Smooth muscle cell (in vitro differentiated cells): ENCODE data around the gene NFE2L3. TPM values are rescaled to one million over a fixed set of nuclear protein-coding genes. Genes with fewer than 3 reads are reported as not detected.

Experiments used
- DNase-seq: peaks from one replicate; lab custom pipeline; 2025; ENCODE audit not compliant: unreplicated experiment; lab: John Stamatoyannopoulos, UW
- H2AFZ ChIP-seq: fragments of 200-600 bp; sonication (generic); 2 replicates; pipeline ENCODE4 v1.6.0; 2016; ENCODE audit warnings: antibody characterized with exemption, low read depth, mild to moderate bottlenecking
- H3F3A ChIP-seq: fragments of 200-600 bp; sonication (generic); 2 replicates; pipeline ENCODE4 v1.6.0; 2017; ENCODE audit warnings: antibody characterized with exemption, low read depth
- H3K27ac ChIP-seq: fragments of 200-600 bp; sonication (generic); 2 replicates; pipeline ENCODE4 v1.5.1; 2016; ENCODE audit warnings: low read depth, mild to moderate bottlenecking
- H3K27me3 ChIP-seq: fragments of 200-600 bp; sonication (generic); 2 replicates; pipeline ENCODE4 v1.6.1; 2016; ENCODE audit warnings: low read depth, mild to moderate bottlenecking
- H3K36me3 ChIP-seq: fragments of 200-600 bp; sonication (generic); 2 replicates; pipeline ENCODE4 v1.5.1; 2016; ENCODE audit warnings: low read depth
- H3K4me1 ChIP-seq: fragments of 200-600 bp; sonication (generic); 2 replicates; pipeline ENCODE4 v1.5.1; 2016; ENCODE audit warnings: low read depth
- H3K4me2 ChIP-seq: fragments of 200-600 bp; sonication (generic); 2 replicates; pipeline ENCODE4 v1.6.0; 2016; ENCODE audit warnings: mild to moderate bottlenecking
- H3K4me3 ChIP-seq: fragments of 200-600 bp; sonication (generic); 2 replicates; pipeline ENCODE4 v1.5.1; 2016; ENCODE audit warnings: mild to moderate bottlenecking
- H3K79me2 ChIP-seq: fragments of 200-600 bp; sonication (generic); 2 replicates; pipeline ENCODE4 v1.6.0; 2016; ENCODE audit warnings: low read depth, mild to moderate bottlenecking
- H3K9ac ChIP-seq: fragments of 200-600 bp; sonication (generic); 2 replicates; pipeline ENCODE4 v1.6.0; 2016; ENCODE audit warnings: low read depth
- H3K9me3 ChIP-seq: fragments of 200-600 bp; sonication (generic); replicated peaks from 2 replicates; pipeline ENCODE4 v1.5.1; 2016; ENCODE audit warnings: low read depth
- H4K20me1 ChIP-seq: fragments of 200-600 bp; sonication (generic); 2 replicates; pipeline ENCODE4 v1.6.0; 2016; ENCODE audit warnings: low read depth
- CTCF ChIP-seq: fragments of 200-600 bp; sonication (generic); IDR thresholded peaks from 2 replicates; pipeline ENCODE4 v1.5.1; 2017; ENCODE audit warnings: borderline replicate concordance, mild to moderate bottlenecking, antibody characterized with exemption; ENCODE audit not compliant: insufficient read depth, poor library complexity, severe bottlenecking
- WGBS: methylation state at CpG from one replicate; pipeline ENCODE4 v1.1.7; 2016; ENCODE audit warnings: low lambda C conversion rate; 5-methylcytosine and 5-hydroxymethylcytosine counted together
- polyA plus RNA-seq: library from polyadenylated mRNA; unstranded; fragments of >200 nt; fragmentation: Nextera tagmentation; extraction: Ambion mirVana; gene quantifications from 2 replicates; pipeline ENCODE4 v1.2.1, GENCODE V29; 2016
- total RNA-seq: library from RNA; depleted of rRNA; stranded (reverse); fragments of >200 nt; gene quantifications from 2 replicates; pipeline ENCODE4 v1.2.3, GENCODE V29; 2014

Gene NFE2L3
- total and polyA plus RNA-seq, 2 experiments from 2014 or later = 2.4 to 5.5 TPM

DNA sequence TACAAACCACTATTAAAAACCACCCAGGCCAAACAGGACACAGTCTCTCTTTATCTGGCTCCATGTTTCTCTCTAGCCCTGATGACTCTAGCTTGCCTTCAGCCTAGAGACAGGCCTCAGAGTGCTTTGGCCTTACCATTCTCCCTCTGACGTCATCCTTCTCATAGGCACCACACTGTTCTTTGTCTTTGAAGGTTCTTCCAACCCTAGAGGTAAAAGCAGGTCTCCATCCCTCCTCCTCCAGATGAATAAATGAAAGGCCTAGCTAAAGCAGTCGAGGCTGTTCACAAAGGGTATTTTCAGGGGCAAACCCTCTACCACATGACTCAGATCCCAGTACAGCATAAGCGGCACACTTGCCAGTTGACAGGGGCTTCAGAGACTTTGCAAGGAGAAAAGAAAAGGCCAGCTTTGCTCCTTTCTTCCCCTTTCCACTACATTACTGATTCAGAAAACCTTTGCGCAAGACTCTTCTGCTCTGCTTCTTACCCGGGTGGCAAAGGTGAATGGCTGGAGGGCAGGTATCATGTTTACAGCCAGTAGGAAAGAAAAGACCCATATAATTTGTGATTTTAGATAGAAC lies 14.8 kb downstream of the NFE2L3 start:
- Histone ChIP-seq H2AFZ (no peak overlapping the region), H3K27me3 (no peaks in the 10 kb centered on the region), H3K4me2 (no peak overlapping the region), H3K4me1 (no peaks in the 10 kb centered on the region), H3K79me2 (no peaks in the 10 kb centered on the region), H4K20me1 (no peaks in the 10 kb centered on the region), H3K27ac (no peak overlapping the region), H3K36me3 (no peaks in the 10 kb centered on the region), H3K4me3 (no peak overlapping the region), H3K9ac (no peak overlapping the region), H3F3A (no peaks in the 10 kb centered on the region), H3K9me3 (no peaks in the 10 kb centered on the region)
- no peak for TF ChIP-seq CTCF
- WGBS = 82% methylated on average over 5 of the region's 5 CpGs
- no peak for DNase-seq

DNA sequence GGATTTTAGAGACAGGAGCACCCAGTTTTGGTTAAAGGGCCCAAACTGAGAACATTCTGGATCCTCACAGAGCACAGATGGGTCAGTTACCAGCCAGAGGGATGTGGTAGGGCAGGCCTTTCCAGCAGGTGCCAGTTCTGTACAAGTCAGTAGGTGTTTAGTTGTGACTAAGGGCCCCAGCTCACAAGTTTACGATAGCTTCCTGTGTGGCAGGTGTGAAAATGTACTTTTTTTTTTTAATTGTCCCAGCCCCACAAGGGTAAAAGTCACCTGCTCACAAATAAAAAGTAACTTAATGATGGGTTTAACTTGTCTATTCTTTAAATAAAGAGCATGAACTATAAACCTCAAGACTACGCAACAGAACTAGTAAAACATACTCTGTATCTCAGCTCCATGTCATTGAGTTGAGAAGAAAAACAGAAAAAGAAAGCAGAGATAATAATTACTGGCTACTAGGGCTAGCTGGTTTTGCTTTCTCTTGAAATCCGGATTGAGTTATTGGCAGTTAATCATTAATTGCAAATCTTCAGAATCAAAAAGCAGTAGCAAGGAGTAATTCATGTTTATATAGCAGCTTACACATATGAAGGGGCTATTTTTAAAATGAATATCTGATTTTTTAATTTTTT lies 15.4 kb downstream of the NFE2L3 start:
- Histone ChIP-seq H3K27ac (no peak overlapping the region), H3F3A (no peaks in the 10 kb centered on the region), H3K36me3 (no peaks in the 10 kb centered on the region), H3K4me2 (no peak overlapping the region), H3K4me1 (no peaks in the 10 kb centered on the region), H4K20me1 (no peaks in the 10 kb centered on the region), H3K9ac (no peak overlapping the region), H2AFZ (no peak overlapping the region), H3K79me2 (no peaks in the 10 kb centered on the region), H3K4me3 (no peak overlapping the region), H3K9me3 (no peaks in the 10 kb centered on the region), H3K27me3 (no peaks in the 10 kb centered on the region)
- no peak for DNase-seq
- TF ChIP-seq CTCF = no peak
- 87% methylated on average over 3 of the region's 3 CpGs for WGBS

- H3K27ac ChIP-seq = no peak overlapping the region
- no peaks in the 10 kb centered on the region for H3F3A ChIP-seq
- no peaks in the 10 kb centered on the region for H3K79me2 ChIP-seq
- no peak overlapping the region for H2AFZ ChIP-seq
- no peak for DNase-seq
- TF ChIP-seq CTCF = peak; percentile 25
- H3K4me1 ChIP-seq = no peaks in the 10 kb centered on the region
- H3K36me3 ChIP-seq = no peaks in the 10 kb centered on the region
- no peak overlapping the region for H3K4me2 ChIP-seq
- H3K9me3 ChIP-seq = no peaks in the 10 kb centered on the region
- WGBS = 95% methylated on average over 6 of the region's 6 CpGs
- H4K20me1 ChIP-seq = no peaks in the 10 kb centered on the region
- no peaks in the 10 kb centered on the region for H3K27me3 ChIP-seq
- H3K9ac ChIP-seq = no peak overlapping the region
- H3K4me3 ChIP-seq = no peak overlapping the region
These were observed 16.5 kb downstream of the NFE2L3 start for GRCh38 chr7:26168458-26169023.

DNA sequence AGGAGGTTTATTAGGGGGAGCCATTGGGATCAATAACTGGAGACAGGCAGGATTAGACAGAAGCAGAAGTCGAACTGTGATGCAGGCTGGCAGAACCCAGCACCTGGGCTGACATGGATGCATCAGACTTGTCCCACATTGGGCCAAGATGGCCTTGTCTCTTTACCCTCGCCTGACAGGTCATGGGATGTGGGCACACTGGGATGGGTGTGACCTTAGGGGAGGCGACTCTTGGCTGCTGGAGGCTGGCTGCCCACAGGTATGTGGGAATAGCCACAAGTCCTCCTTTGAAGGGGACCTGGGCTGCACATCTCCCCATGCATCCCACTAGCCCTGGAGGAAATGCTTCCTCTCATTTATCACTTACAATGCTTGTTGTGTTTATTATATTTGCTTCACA lies 17.3 kb downstream of the NFE2L3 start:
- Histone ChIP-seq H3K79me2 (no peaks in the 10 kb centered on the region), H3K4me1 (no peaks in the 10 kb centered on the region), H2AFZ (no peak overlapping the region), H3K36me3 (no peaks in the 10 kb centered on the region), H3K27ac (no peak overlapping the region), H3K4me3 (no peak overlapping the region), H3K4me2 (no peak overlapping the region), H3K27me3 (no peaks in the 10 kb centered on the region), H3K9ac (no peak overlapping the region), H4K20me1 (no peaks in the 10 kb centered on the region), H3F3A (no peaks in the 10 kb centered on the region), H3K9me3 (no peaks in the 10 kb centered on the region)
- DNase-seq = no peak
- TF ChIP-seq CTCF = no peak
- WGBS = 91% methylated on average over 3 of the region's 3 CpGs
